NOMO-1 (cell line): ENCODE data around the gene PLEKHB2.
"Not testable (repeated sequence)": the region's sequence is repeated elsewhere in the genome, so short reads cannot be mapped to it uniquely, and the experiment has no call there.

Experiments
- DNase-seq, 2 experiments: peaks; one replicate each; lab custom pipeline; 2025; ENCODE audit not compliant: unreplicated experiment in 2 of 2; lab: John Stamatoyannopoulos, UW

The PLEKHB2 gene, protein sequence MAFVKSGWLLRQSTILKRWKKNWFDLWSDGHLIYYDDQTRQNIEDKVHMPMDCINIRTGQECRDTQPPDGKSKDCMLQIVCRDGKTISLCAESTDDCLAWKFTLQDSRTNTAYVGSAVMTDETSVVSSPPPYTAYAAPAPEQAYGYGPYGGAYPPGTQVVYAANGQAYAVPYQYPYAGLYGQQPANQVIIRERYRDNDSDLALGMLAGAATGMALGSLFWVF

GRCh38 chr2:131105156-131105949 lies at the start of gene PLEKHB2:
TSS of gene PLEKHB2 (plus strand) at chr2:131105336. CDS start at chr2:131120942, 15,606 bp downstream.
- peak; percentile 85 to 86 for DNase-seq

DNA sequence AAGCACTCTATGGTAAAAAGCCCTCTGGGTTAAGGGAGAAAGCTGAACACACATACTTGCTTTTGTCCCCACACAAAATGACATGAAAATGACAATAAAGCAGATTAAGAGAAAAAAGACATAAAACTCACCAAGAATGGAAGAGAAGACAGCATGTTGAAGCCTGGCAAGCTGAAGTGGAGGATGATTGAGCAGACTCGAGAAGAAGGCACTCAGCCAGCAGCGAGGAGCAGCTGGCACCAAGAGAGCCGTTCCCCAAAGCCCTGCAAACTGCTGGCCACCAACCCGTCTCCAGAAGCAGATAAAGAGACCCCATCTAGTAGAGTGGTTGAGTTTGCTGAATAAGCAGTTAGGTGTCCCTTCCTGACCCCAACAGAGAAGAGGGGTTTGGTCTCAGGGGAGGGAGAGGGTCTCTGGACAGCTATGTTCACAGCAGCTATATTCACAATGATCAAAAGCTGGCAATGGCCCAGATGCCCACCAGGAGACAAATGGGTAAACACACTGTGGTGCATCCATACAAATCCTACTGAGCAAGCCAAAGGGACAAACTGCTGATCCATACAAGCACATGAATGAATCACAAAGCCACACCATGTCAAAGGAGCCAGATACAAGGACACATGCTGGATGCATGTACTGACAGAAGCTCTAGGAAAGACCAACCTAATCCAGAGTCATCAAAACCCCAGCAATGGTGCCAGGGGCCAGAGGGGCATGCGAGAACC lies 48.8 kb upstream of the PLEKHB2 start:
- DNase-seq = no peak

DNA sequence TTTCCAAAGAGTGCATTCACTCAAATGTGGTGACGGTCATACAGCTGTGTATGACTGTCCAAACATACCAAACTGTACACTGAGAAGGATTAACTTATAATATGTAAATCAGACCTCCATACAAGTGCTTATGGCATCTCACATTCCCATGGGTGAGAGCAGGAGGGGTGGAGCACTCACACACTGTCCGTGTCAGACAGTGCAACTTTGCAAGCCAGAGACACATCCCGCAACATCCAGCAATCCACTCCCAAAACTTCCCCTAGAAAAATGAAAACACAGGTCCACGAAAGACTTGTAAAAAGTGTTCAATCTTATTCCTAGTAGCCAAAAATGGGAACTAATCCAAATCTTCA lies 48.2 kb upstream of the PLEKHB2 start:
- no peak for DNase-seq

DNA sequence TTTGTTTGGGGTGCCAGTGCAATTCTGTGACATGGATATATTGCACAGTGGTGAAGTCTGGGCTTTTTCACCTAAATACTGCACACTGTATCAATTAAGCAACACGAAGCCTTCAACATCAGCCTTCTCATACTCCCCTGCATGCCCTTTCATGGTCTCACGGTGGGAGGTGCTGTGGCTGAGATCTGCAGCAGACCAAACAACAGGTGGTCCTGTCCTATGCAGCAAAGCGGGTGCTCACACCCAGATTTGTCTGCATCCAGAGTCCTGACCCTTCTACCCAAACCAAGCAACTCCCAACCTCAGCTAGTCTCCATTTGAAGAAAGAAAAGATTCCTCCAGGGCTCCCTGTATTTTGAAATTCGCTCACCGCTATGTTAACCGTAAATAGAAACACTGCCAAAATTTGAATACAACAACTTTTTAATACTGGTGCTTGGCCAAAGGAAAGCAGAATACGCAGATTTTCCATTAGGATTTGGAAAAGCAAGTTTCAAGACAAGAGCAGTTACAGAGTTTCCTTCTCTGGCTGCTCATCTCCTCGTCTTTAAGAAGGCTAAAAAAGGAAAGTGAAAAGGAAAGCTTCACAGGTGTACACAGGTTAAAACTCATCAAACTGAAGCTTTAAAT lies 46.8 kb upstream of the PLEKHB2 start:
- DNase-seq = no peak

GRCh38 chr2:131058920-131059319 lies 46.2 kb upstream of the PLEKHB2 start:
- DNase-seq = no peak

- no peak for DNase-seq
Measured at GRCh38 chr2:131063501-131064283, 41.4 kb upstream of the PLEKHB2 start.

GRCh38 chr2:131064589-131065512 lies 40.3 kb upstream of the PLEKHB2 start:
- no peak for DNase-seq

DNA sequence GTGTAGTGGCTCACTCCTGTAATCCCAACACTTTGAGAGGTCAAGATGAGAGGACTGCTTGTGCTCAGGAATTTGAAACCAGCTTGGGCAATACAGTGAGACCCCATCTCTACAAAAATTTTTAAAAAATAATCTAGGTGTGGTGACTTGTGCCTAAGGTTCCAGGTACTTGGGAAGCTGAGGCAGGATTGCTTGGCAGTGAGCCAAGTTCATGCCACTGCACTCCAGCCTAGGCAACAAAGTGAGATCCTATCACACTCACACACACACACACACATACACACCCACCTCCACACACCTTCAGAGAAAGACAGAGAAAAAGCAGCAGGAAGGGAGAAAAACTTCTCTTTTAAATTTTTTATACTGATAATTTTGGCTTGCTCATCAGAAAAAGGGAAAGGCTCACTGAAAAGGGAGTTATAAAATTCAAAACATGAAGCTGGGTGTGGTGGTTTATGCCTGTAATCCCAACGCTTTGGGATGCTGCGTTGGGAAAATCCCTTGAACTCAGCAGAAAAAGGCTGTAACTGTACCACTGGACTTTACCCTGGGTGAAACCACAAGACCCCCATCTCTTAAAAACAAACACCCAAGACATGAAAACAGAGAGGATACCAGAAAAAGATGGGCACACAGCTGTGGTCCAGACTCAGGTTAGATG lies 37.5 kb upstream of the PLEKHB2 start:
- no peak for DNase-seq

DNA sequence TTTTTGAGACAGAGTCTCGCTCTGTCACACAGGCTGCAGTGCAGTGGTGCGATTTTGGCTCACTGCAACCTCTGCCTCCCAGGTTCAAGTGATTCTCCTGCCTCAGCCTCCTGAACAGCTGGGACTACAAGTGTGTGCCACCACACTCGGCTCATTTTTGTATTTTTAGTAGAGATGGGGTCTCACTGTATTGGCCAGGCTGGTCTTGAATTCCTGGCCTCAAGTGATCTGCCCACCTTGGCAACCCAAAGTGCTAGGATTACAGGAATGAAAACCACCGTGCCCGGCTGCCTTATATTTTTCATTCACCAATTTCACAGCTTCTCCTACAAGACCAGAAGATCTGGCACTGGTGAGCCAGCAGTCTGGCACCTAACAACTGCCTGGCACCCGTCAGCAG lies 37.0 kb upstream of the PLEKHB2 start:
- DNase-seq = not testable (repeated sequence)

- DNase-seq = not testable (repeated sequence)
Measured at GRCh38 chr2:131075578-131075977, 29.6 kb upstream of the PLEKHB2 start.

DNA sequence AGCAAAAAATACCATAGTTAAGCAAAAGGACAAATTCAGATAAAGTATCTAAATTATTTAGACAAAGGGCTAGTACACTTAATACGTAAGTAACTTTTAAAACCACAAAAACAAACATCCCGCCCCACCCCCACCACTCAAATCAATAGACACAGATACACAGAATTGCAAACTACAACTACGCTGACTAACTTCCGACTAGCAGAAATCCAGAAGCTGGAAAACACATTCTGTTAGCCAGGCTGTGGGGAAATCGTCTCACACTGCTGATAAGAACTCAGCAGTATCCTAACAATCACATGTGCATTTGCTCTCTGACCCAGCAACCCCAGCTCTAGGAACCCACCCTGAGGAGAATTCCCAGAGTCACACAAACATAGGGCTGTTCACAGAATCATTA lies 28.4 kb upstream of the PLEKHB2 start:
- no peak for DNase-seq

DNA sequence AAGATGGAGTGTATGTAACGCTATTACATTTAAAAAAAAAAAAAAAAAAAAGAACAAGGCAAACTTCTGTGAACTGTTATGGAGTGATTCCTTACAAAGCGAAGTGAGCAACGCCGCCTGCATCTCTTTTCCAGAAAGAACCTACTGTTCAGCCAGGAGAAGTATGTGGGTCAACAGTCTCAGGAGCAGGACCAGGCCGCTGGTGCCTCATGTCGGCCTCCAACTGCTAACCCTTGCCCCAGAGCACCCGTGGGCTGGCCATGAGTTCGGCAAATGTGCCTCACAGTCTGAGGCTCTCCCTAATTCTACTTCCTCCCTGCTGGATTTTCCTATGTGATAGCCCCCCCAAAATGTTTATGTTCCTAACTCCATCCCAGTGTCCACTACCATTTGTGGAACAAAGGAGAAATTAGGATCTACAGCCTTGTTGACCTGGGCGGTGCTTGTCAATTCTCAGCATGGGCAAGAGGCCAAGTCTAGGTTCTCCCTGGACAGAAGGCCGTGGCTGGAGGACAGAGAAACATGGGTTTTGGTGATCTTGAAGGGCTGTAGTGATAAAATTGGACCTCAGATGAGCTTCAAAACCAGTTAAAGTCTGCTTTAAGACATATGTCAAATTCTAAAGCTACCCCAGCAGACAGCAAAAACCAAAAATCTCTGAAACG lies 27.8 kb upstream of the PLEKHB2 start:
- no peak for DNase-seq

GRCh38 chr2:131077966-131078365 lies 27.2 kb upstream of the PLEKHB2 start:
- DNase-seq = no peak

DNA sequence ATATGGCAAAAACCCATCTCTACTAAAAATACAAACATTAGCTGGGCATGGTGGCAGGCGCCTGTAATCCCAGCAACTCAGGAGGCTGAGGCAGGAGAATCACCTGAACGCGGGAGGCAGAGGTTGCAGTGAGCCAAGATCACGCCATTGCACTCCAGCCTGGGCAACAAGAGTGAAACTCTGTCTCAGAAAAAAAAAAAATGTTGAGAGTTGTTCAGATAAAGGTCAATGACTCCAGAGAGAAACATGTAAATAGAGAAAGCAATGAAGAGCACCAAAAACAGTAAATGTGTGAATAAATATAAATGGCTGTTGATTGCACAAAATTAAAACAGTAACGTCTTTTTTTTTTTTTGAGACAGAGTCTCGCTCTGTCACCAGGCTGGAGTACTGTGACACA lies 25.2 kb upstream of the PLEKHB2 start:
- DNase-seq = not testable (repeated sequence)

- DNase-seq = no peak
Measured at GRCh38 chr2:131081190-131081589, 23.9 kb upstream of the PLEKHB2 start.

GRCh38 chr2:131085646-131086045 lies 19.5 kb upstream of the PLEKHB2 start:
- DNase-seq = no peak

GRCh38 chr2:131092458-131093005 lies 12.6 kb upstream of the PLEKHB2 start:
- peak in 1 of 2 experiments; percentile 33 for DNase-seq
